ENCODE results near the gene OSTN.
"Not testable (repeated sequence)": the region's sequence is repeated elsewhere in the genome, so short reads cannot be mapped to it uniquely, and the experiment has no call there.

The OSTN gene

DNA sequence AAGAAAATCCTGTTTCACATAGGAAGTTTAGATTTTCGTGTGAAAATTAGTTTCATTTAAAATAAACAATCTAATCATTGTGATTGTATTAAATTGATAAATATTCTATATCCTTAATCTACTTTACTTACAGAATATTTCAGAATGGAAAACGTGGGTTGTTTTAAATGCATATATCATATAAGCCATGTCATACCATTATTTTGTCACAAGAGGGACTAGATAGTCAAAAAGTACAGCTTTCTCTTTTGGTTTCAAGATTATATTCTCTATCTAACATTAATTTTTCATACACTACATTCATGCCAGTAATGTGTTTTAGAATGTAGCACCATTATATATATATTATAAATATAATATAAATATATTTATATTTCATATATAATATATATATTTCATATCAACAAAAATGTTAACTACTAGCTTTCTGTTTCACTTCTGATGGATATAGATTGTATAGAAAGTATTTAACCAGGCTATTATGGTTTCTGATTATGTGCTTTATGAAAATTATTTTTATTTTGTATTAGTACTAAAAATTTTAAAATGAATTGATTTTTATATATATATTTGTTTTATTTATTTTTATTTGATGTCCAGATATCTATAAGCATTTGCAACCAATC lies 45.3 kb downstream of the OSTN start:
- Histone ChIP-seq H3K9me3 (ENCODE audit: severe bottlenecking) (no peaks in the 10 kb centered on the region), H3K27me3 (ENCODE audit: insufficient read depth, low read depth, severe bottlenecking) (no peaks in the 10 kb centered on the region), H3K4me3 (ENCODE audit: low read depth, low read length) (no peak overlapping the region), H3K36me3 (no peaks in the 10 kb centered on the region), H3K27ac (no peak overlapping the region)
- TF ChIP-seq CTCF (IDR thresholded peaks at IDR 0.05; ENCODE audit: low read depth, low read length): no peak
- DNase-seq: no peak

- H3K27me3 ChIP-seq (ENCODE audit: insufficient read depth, low read depth, severe bottlenecking); H3K9me3 ChIP-seq (ENCODE audit: severe bottlenecking); DNase-seq; H3K4me3 ChIP-seq (ENCODE audit: low read depth, low read length); H3K27ac ChIP-seq; H3K36me3 ChIP-seq: not testable (repeated sequence)
Measured at GRCh38 chr3:191246034-191246433, 47.0 kb downstream of the OSTN start.

DNA sequence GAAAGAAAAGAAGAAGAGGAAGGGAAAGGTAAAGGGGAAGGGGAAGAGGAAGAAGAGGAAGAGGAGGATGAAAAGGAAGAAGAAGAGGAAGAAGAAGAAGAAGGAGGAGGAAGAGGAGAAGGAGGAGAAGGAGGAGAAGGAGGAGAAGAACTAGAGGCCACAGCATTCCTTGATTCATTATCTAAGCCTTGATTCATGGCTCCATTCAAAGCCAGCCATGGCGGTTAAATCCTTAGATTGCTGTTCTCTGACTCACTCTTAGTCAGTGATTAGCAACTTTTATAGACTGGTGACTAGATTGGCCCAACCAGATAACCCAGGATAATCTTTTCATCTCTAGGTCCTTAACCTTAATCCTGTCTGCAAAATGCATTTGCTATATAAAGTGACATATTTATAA lies 47.6 kb downstream of the OSTN start:
- DNase-seq: no peak
- H3K4me3 ChIP-seq (ENCODE audit: low read depth, low read length): no peak overlapping the region
- H3K36me3 ChIP-seq: no peaks in the 10 kb centered on the region
- no peak for TF ChIP-seq CTCF (IDR thresholded peaks at IDR 0.05; ENCODE audit: low read depth, low read length)
- no peaks in the 10 kb centered on the region for H3K9me3 ChIP-seq (ENCODE audit: severe bottlenecking)
- H3K27me3 ChIP-seq (ENCODE audit: insufficient read depth, low read depth, severe bottlenecking): no peaks in the 10 kb centered on the region
- no peak overlapping the region for H3K27ac ChIP-seq

DNA sequence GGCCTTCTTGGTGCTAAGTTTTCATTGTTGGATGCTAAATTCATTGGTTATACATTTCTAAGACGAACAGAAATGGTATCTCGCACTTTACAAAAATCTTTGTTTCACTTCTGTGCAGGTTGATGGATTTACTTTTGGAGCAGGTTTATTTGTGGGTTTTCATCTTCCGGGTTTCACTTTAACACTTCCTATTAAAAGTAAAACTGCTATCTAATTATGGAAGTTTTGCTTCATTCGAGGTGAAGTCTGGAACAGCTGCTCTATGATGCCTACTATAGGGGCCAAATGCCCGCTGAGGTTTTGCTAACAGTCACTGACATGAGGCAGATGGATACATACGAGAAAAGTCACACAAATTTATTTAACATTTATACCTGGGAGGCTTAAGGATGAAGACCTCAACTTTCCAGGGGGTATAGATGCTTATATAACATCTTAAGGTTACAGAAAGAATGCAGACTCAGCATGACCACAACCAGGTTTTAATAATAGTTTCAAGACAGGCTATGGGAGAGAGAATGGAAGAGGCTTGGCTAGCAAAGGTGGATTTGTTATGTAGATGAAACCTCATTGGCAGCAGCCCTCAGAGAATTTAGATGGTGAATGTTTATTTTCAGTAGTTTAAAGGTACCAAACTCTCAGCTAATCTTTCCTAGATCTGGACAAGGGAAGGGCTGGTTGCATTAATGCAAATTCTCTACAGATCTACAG lies 54.2 kb downstream of the OSTN start:
- Histone ChIP-seq H3K27ac (no peak overlapping the region), H3K9me3 (ENCODE audit: severe bottlenecking) (no peaks in the 10 kb centered on the region), H3K36me3 (no peaks in the 10 kb centered on the region), H3K4me3 (ENCODE audit: low read depth, low read length) (no peak overlapping the region), H3K27me3 (ENCODE audit: insufficient read depth, low read depth, severe bottlenecking) (no peaks in the 10 kb centered on the region)
- TF ChIP-seq CTCF (IDR thresholded peaks at IDR 0.05; ENCODE audit: low read depth, low read length): no peak
- no peak for DNase-seq

GRCh38 chr3:191254098-191254873 lies 55.2 kb downstream of the OSTN start:
- Histone ChIP-seq H3K27ac (no peak overlapping the region), H3K27me3 (ENCODE audit: insufficient read depth, low read depth, severe bottlenecking) (no peaks in the 10 kb centered on the region), H3K4me3 (ENCODE audit: low read depth, low read length) (no peak overlapping the region), H3K36me3 (no peaks in the 10 kb centered on the region), H3K9me3 (ENCODE audit: severe bottlenecking) (no peaks in the 10 kb centered on the region)
- DNase-seq: no peak
- no peak for TF ChIP-seq CTCF (IDR thresholded peaks at IDR 0.05; ENCODE audit: low read depth, low read length)

DNA sequence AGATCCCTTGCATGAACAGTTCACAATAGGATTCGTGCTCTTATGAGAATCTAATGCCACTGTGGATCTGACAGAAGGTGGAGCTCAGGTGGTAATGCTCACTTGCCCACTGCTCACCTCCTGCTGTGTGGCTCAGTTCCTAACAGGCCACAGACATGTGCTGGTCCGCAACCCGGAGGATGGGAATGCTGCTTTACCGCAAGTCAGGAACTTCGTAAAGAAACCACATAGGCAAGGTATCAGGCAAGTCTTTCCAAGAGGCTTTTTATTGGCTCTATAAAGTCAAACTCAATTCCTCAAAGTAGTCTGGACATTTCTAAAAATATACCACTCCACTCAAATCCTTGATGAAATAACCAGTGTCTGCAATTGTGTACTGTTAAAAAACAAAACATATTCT lies 56.1 kb downstream of the OSTN start:
- H3K27ac ChIP-seq: no peak overlapping the region
- peak; percentile 10 for DNase-seq
- H3K36me3 ChIP-seq: no peaks in the 10 kb centered on the region
- H3K4me3 ChIP-seq (ENCODE audit: low read depth, low read length): no peak overlapping the region
- no peaks in the 10 kb centered on the region for H3K9me3 ChIP-seq (ENCODE audit: severe bottlenecking)
- TF ChIP-seq CTCF (IDR thresholded peaks at IDR 0.05; ENCODE audit: low read depth, low read length): no peak
- no peaks in the 10 kb centered on the region for H3K27me3 ChIP-seq (ENCODE audit: insufficient read depth, low read depth, severe bottlenecking)

All from WERI-Rb-1 (cell line).